GM12878 (cell line): ENCODE measurements around the gene SPEM2. TPM values are rescaled to one million over a fixed set of nuclear protein-coding genes. Genes with fewer than 3 reads are reported as not detected.

Experiments used
- ATAC-seq: fragments of 200-7000 bp; cut with Tn5 transposase; 3 replicates; pipeline ENCODE4 v1.9.1; 2020; ENCODE audit warnings: mild to moderate bottlenecking, moderate library complexity
- BruUV-seq: library from RNA; stranded (reverse); fragments of 400-500 nt; replicated peaks from 2 replicates; lab custom pipeline; 2021; lab: Mats Ljungman, UMichigan
- CTCF ChIA-PET: fragments of 300-600 bp; sonication (Branson Sonifier 250); formaldehyde crosslinking; extraction: SDS; loops from one replicate; lab custom pipeline; 2021; ENCODE audit warnings: inconsistent platforms; lab: Yijun Ruan, JAX
- POLR2A ChIA-PET: fragments of 350-600 bp; formaldehyde crosslinking; extraction: SDS; loops from one replicate; lab custom pipeline; 2021; ENCODE audit warnings: inconsistent platforms; lab: Charles Lee
- RAD21 ChIA-PET: fragments of 300-600 bp; sonication (Branson Sonifier 250); formaldehyde crosslinking; loops from one replicate; lab custom pipeline; 2023; ENCODE audit warnings: antibody characterized with exemption; ENCODE audit not compliant: unreplicated experiment; lab: Charles Lee
- SMC1A ChIA-PET: fragments of 300-600 bp; sonication (Branson Sonifier 250); formaldehyde crosslinking; loops from one replicate; lab custom pipeline; 2023; ENCODE audit not compliant: unreplicated experiment, uncharacterized antibody; lab: Charles Lee
- DNase-seq: peaks from one replicate; pipeline ENCODE4 v3.0.0-alpha.2; 2011; ENCODE audit warnings: low read depth, low spot score
- FAIRE-seq: peaks from 3 replicates; lab custom pipeline; 2011; peaks lifted over from hg19 to GRCh38; lab: Jason Lieb, UNC
- H2AFZ ChIP-seq: 2 replicates; pipeline ENCODE4 v1.6.0; 2011; ENCODE audit warnings: low read depth, low read length, control low read depth; ENCODE audit not compliant: control insufficient read depth
- H3K27ac ChIP-seq: 2 replicates; pipeline ENCODE4 v1.5.1; 2011; ENCODE audit warnings: control low read depth; ENCODE audit not compliant: control insufficient read depth, insufficient read depth
- H3K27me3 ChIP-seq, 2 experiments: replicated peaks in 1 of 2; 2 replicates each; pipeline versions ENCODE4 v1.6.0 to v1.6.1; 2011; ENCODE audit warnings: low read length in 1 of 2; ENCODE audit not compliant: control insufficient read depth in 2 of 2, insufficient read depth in 2 of 2
- H3K36me3 ChIP-seq, 2 experiments: 2 replicates each; pipeline ENCODE4 v1.5.1; 2011; ENCODE audit warnings: low read length in 1 of 2; ENCODE audit not compliant: control insufficient read depth in 2 of 2, insufficient read depth in 2 of 2
- H3K4me1 ChIP-seq: 2 replicates; pipeline ENCODE4 v1.6.1; 2011; ENCODE audit warnings: mild to moderate bottlenecking, low read length, moderate library complexity, mixed read lengths; ENCODE audit not compliant: control insufficient read depth, insufficient read depth
- H3K4me2 ChIP-seq: 2 replicates; pipeline ENCODE4 v1.6.0; 2011; ENCODE audit warnings: control low read depth; ENCODE audit not compliant: control insufficient read depth, insufficient read depth
- H3K4me3 ChIP-seq: fragments of 200-600 bp; sonication (generic); 2 replicates; pipeline ENCODE4 v1.5.1; 2016
- H3K79me2 ChIP-seq: 2 replicates; pipeline ENCODE4 v1.6.0; 2011; ENCODE audit warnings: low read length; ENCODE audit not compliant: control insufficient read depth, insufficient read depth
- H3K9ac ChIP-seq: 2 replicates; pipeline ENCODE4 v1.8.0; 2011; ENCODE audit warnings: low read length, control low read depth, mixed read lengths; ENCODE audit not compliant: control insufficient read depth, insufficient read depth
- H3K9me3 ChIP-seq: replicated peaks from 3 replicates; pipeline ENCODE4 v1.5.1; 2011; ENCODE audit warnings: mild to moderate bottlenecking, low read length; ENCODE audit not compliant: control insufficient read depth, insufficient read depth
- H4K20me1 ChIP-seq: 2 replicates; pipeline ENCODE4 v1.6.0; 2011; ENCODE audit not compliant: control insufficient read depth, insufficient read depth
- ASH2L ChIP-seq: fragments of 300-600, 200-600 bp; sonication (generic); IDR thresholded peaks from 2 replicates; pipeline ENCODE4 v1.6.1; 2017; ENCODE audit warnings: low read depth, mild to moderate bottlenecking, borderline replicate concordance
- HCFC1 ChIP-seq: fragments of 150-350 bp; IDR thresholded peaks from 2 replicates; pipeline ENCODE4 v1.6.1; 2014; ENCODE audit warnings: low read length
- NFYB ChIP-seq: IDR thresholded peaks from 2 replicates; pipeline ENCODE4 v1.6.1; 2011; ENCODE audit warnings: low read depth, mild to moderate bottlenecking, low read length, improper control_type of control experiment, moderate library complexity; ENCODE audit not compliant: insufficient read depth
- NR2C1 ChIP-seq: fragments of 450-650 bp; IDR thresholded peaks from 2 replicates; pipeline ENCODE4 v1.6.1; 2017; ENCODE audit warnings: antibody characterized with exemption, mild to moderate bottlenecking, moderate library complexity
- REST ChIP-seq: IDR thresholded peaks from 2 replicates; pipeline ENCODE4 v1.6.1; 2012; ENCODE audit warnings: mild to moderate bottlenecking, low read depth, low read length
- SMARCA5 ChIP-seq: fragments of 450-650 bp; IDR thresholded peaks from 2 replicates; pipeline ENCODE4 v1.6.1; 2017; ENCODE audit warnings: mild to moderate bottlenecking
- ZSCAN29 ChIP-seq: fragments of 450-650 bp; IDR thresholded peaks from 2 replicates; pipeline ENCODE4 v1.6.1; 2017; ENCODE audit warnings: mild to moderate bottlenecking, moderate library complexity
- WGBS: methylation state at CpG from one replicate; pipeline ENCODE4 v1.1.6; 2016; ENCODE audit warnings: low lambda C conversion rate; ENCODE audit not compliant: insufficient replicate concordance, insufficient coverage; ENCODE audit errors: missing lambda C conversion rate; 5-methylcytosine and 5-hydroxymethylcytosine counted together
- in situ Hi-C: fragments of 300-500 bp; cut with MboI; formaldehyde crosslinking; loops from 9 replicates; pipeline ENCODE4 v1.14.3; 2018; ENCODE audit warnings: mixed read lengths
- intact Hi-C: fragments of 100-400 bp; cut with micrococcal nuclease; formaldehyde crosslinking; loops from one replicate; pipeline ENCODE4 v1.14.2; 2022; ENCODE audit not compliant: unreplicated experiment
- polyA plus RNA-seq, 11 experiments: library from polyadenylated mRNA; depleted of rRNA in 4 of 11; unstranded in 6 of 11; stranded (reverse) in 5 of 11; fragments of >200 nt; fragmentation: Nextera tagmentation in 4 of 11; fragmentation: Illumina TruSeq in 1 of 11; extraction: Ambion mirVana in 4 of 11; extraction: Trizol in 1 of 11; gene quantifications; 1 replicate in 1 of 11; 2 replicates in 10 of 11; pipeline versions ENCODE4 v1.2.1 to v1.2.3, GENCODE V29; 2011 to 2016; ENCODE audit warnings: inconsistent platforms in 2 of 11, missing spikeins in 2 of 11, low read depth in 1 of 11
- total RNA-seq, 4 experiments: library from RNA; depleted of rRNA in 3 of 4; stranded (reverse); fragments of >200 nt in 3 of 4; fragmentation: Illumina TruSeq in 1 of 4; extraction: Trizol in 1 of 4; gene quantifications; 2 replicates each; pipeline versions ENCODE4 v1.2.1 to v1.2.3, GENCODE V29; 2013 to 2021

The SPEM2 gene
- total and polyA plus RNA-seq, 10 of the 15 experiments (the other 5 are each of a cell fraction or from before 2014, with no cell fraction given): not detected

GRCh38 chr17:7383371-7383741 lies 42.1 kb upstream of the SPEM2 start:
- Histone ChIP-seq H2AFZ (no peak overlapping the region; the same call in 1 of the 2 replicates), H3K4me3 (no peak overlapping the region), H3K4me2 (peak overlapping the region; percentile 86), H3K27ac (no peak overlapping the region), H3K27me3 (peaks cover 4 to 5% of the 10 kb centered on the region in 2 experiments; a peak in 3 of 4 replicates), H3K9me3 (peaks cover 3% of the 10 kb centered on the region; the same call in 2 of the 3 replicates), H4K20me1 (no peaks in the 10 kb centered on the region), H3K36me3 (no peaks in the 10 kb centered on the region), H3K9ac (no peak overlapping the region), H3K79me2 (no peaks in the 10 kb centered on the region), H3K4me1 (peaks cover 8% of the 10 kb centered on the region; the same call in 1 of the 2 replicates)
- RAD21 ChIA-PET: no interaction called here
- FAIRE-seq (no peak), DNase-seq (no peak), ATAC-seq (no peak)
- BruUV-seq: no TSS peak
- no peak for TF ChIP-seq NR2C1
- TF ChIP-seq ZSCAN29: no peak
- no peak for TF ChIP-seq SMARCA5
- TF ChIP-seq REST: no peak
- no peak for TF ChIP-seq NFYB
- no peak for TF ChIP-seq HCFC1
- no peak for TF ChIP-seq ASH2L
- in situ Hi-C loops (no loop called here), intact Hi-C loops (no loop called here)
- CTCF ChIA-PET: no interaction called here
- POLR2A ChIA-PET: interaction anchor here (0.6 kb wide), 1 partner anchor 103 kb away, joined by 3 read pairs; no protein-coding TSS in a partner anchor
- SMC1A ChIA-PET: no interaction called here
- 61% methylated on average over 11 of the region's 11 CpGs for WGBS
